WERI-Rb-1 (cell line): Measurements from ENCODE around the gene STUM.

Experiments used
- DNase-seq: peaks from one replicate; pipeline ENCODE4 v3.0.0-alpha.2; 2020
- H3K27ac ChIP-seq: fragments of 250-450 bp; sonication (Bioruptor Pico); 2 replicates; pipeline ENCODE4 v1.5.1; 2020; ENCODE audit warnings: mild to moderate bottlenecking, moderate library complexity
- H3K27me3 ChIP-seq: fragments of 250-450 bp; sonication (Bioruptor Pico); 2 replicates; pipeline ENCODE4 v1.5.1; 2021; ENCODE audit warnings: mild to moderate bottlenecking, low read depth, moderate library complexity; ENCODE audit not compliant: insufficient read depth, severe bottlenecking
- H3K36me3 ChIP-seq: fragments of 250-450 bp; sonication (Bioruptor Pico); 2 replicates; pipeline ENCODE4 v1.5.1; 2020; ENCODE audit warnings: mild to moderate bottlenecking, moderate library complexity
- H3K4me3 ChIP-seq: 2 replicates; pipeline ENCODE4 v1.5.1; 2011; ENCODE audit warnings: low read depth, mild to moderate bottlenecking, control low read depth, low read length
- H3K9me3 ChIP-seq: fragments of 250-450 bp; sonication (Bioruptor Pico); 2 replicates; pipeline ENCODE4 v1.5.1; 2021; ENCODE audit warnings: mild to moderate bottlenecking, moderate library complexity; ENCODE audit not compliant: severe bottlenecking
- TF ChIP-seq, protein P1 (sequence below): IDR thresholded peaks from 2 replicates; pipeline ENCODE4 v1.5.1; 2011; ENCODE audit warnings: low read depth, mild to moderate bottlenecking, control low read depth, inconsistent platforms, low read length

Gene STUM

DNA sequence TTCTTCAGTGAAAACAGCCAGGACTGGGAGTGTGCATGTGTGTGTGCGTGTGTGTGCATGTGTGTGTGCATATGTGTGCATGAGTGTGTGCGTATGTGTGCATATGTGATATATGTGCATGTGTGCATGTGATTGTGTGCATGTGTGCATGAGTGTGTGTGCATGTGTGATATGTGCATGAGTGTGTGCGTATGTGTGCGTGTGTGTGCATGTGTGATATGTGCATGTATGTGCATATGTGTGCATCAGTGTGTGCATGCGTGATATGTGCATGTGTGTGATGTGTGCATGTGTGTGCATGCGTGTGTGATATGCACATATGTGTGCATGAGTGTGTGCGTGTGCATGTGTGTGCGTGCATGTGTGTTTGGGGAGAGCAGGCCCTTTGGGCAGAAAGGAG lies 100.7 kb downstream of the STUM start:
- Histone ChIP-seq H3K27ac (no peak overlapping the region), H3K9me3 (no peaks in the 10 kb centered on the region), H3K4me3 (no peak overlapping the region), H3K27me3 (no peaks in the 10 kb centered on the region), H3K36me3 (no peaks in the 10 kb centered on the region)
- TF ChIP-seq, protein P1, sequence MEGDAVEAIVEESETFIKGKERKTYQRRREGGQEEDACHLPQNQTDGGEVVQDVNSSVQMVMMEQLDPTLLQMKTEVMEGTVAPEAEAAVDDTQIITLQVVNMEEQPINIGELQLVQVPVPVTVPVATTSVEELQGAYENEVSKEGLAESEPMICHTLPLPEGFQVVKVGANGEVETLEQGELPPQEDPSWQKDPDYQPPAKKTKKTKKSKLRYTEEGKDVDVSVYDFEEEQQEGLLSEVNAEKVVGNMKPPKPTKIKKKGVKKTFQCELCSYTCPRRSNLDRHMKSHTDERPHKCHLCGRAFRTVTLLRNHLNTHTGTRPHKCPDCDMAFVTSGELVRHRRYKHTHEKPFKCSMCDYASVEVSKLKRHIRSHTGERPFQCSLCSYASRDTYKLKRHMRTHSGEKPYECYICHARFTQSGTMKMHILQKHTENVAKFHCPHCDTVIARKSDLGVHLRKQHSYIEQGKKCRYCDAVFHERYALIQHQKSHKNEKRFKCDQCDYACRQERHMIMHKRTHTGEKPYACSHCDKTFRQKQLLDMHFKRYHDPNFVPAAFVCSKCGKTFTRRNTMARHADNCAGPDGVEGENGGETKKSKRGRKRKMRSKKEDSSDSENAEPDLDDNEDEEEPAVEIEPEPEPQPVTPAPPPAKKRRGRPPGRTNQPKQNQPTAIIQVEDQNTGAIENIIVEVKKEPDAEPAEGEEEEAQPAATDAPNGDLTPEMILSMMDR: no peak
- DNase-seq: no peak

DNA sequence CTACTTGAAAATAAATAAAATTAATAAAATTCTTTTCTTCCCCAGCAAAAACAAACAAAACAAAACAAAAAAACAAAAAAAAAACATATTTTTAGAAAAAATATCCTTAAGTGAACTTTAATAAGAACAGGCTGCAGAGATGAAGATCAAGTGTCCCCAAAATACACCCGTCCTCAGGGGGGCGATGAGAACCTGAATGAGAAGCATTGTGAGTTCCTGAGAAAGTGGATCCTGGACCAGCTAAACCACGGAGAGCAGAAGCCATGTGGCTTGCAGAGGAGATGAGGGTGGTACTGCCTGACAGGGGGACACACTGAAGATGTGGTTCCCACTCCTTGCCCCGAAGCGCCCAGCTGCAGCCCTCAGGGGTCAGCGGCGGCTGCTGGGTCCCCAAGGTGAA lies 101.2 kb downstream of the STUM start:
- no peaks in the 10 kb centered on the region for H3K9me3 ChIP-seq
- H3K4me3 ChIP-seq: no peak overlapping the region
- TF ChIP-seq, protein P1: no peak
- no peaks in the 10 kb centered on the region for H3K36me3 ChIP-seq
- H3K27ac ChIP-seq: no peak overlapping the region
- DNase-seq: no peak
- H3K27me3 ChIP-seq: no peaks in the 10 kb centered on the region

DNA sequence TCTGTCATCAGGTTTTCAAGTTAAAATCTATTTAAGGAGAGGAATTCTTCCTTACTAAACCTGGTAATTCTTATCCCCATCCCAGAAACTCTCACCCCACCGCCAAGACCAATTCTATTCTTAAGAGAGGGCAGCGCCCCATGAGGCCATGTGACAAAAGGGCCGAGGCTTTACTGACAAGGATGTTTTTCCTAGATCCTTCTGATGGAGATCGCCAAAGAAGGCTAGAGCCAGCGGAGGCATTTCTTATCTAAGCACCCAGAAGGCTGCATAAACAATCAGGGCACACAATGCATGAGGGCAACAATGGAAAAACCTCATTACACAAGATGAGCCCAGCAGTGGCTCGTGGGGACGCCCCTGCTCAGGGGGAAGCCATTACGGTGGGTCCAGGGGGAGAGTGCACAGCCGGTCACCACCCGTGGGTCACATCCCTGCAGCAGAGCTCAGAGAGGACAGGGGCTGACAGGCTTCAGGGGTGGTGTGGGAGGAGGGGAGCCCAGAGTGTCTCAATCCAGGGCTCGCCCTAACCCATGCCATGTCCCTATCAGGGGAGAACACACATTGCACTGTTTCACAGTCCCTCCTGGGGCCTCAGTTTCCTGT lies 101.8 kb downstream of the STUM start:
- H3K27ac ChIP-seq: no peak overlapping the region
- no peaks in the 10 kb centered on the region for H3K27me3 ChIP-seq
- no peak overlapping the region for H3K4me3 ChIP-seq
- TF ChIP-seq, protein P1: no peak
- H3K36me3 ChIP-seq: no peaks in the 10 kb centered on the region
- DNase-seq: no peak
- H3K9me3 ChIP-seq: no peaks in the 10 kb centered on the region

DNA sequence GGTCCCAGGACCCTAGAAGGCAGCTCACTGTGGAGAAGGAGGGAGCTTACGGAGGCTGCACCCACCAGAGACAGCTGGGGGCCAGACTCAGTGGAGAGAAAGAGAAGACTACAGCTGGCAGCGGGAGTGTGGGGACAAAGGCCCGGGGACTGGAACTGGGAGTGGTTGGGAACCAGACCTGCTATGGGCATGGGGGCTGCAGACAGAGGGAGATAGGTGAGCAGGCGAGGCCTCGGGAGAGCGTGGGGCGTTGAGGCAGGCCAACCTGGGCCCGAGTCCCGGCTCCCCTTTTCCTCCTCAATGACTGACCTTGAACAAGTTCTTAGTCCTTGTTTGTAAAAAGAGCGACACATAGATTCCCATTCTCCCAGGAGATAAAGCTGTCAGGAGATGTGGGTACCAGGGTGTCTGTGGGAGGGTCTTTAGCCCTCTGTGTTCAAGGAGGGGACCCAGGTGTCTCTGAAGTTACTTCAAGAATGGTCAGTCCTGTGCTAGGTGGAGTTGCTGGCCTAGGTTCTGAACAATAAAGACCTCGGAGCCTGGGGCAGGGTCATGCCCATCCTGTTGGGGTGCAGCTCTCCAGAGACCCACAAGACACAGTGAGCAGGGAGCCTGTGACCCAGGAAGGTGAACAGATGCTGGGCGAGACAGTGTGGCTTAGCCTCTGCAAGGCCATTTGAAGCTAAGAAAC lies 102.6 kb downstream of the STUM start:
- Histone ChIP-seq H3K27me3 (no peaks in the 10 kb centered on the region), H3K4me3 (no peak overlapping the region), H3K27ac (no peak overlapping the region), H3K9me3 (no peaks in the 10 kb centered on the region), H3K36me3 (no peaks in the 10 kb centered on the region)
- TF ChIP-seq, protein P1: no peak
- no peak for DNase-seq

DNA sequence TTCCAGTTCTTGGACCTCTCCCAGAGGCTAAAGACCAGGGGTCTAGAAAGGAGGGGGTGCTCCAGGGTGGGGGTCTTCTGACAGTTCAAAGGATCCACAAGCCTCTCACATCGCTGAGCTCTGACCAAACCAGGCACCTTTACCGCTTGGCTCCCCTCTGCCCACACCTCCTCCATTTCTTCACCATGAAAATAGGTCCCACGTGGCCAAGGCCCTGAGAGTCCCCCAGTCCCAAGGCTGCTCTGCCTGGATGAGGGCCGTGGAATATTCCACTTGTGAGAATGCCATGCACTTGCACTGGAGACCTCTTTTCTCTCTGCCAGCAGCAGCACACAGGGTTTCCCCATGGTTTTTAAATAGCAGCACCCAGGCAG lies 103.2 kb downstream of the STUM start:
- no peaks in the 10 kb centered on the region for H3K27me3 ChIP-seq
- TF ChIP-seq, protein P1: no peak
- DNase-seq: no peak

DNA sequence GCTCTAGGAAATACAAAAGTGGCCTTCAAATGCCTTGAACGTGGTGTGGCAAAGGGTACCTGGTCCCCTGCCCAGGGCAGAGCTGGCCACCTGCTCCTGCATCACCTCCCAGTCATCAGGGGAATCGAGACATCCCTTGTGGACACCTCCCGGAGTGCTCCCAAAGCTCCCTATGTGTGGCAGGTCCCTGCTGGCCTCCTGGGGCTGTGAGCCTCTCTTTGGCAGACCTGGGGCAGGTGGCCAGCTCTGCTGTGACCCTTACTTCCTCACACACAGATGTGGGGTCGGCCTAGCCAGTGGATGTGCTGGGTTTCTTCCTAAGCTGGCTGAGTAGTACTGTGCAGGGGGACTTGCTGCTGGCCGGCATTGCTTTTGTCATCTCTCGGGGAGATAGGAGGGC lies 104.0 kb downstream of the STUM start:
- Histone ChIP-seq H3K27ac (no peak overlapping the region), H3K27me3 (no peaks in the 10 kb centered on the region)
- no peak for DNase-seq

More for the DNA sequence above, 103.2 kb downstream of the STUM start:
- no peaks in the 10 kb centered on the region for H3K9me3 ChIP-seq
- no peak overlapping the region for H3K4me3 ChIP-seq
- H3K27ac ChIP-seq: no peak overlapping the region
- H3K36me3 ChIP-seq: no peaks in the 10 kb centered on the region

More for the DNA sequence above, 104.0 kb downstream of the STUM start:
- Histone ChIP-seq H3K4me3 (no peak overlapping the region), H3K36me3 (no peaks in the 10 kb centered on the region), H3K9me3 (no peaks in the 10 kb centered on the region)
- TF ChIP-seq, protein P1: no peak
